Heart left ventricle (tissue), 13 donors: Measurements from ENCODE around the gene TFEB.

Source experiments
- CTCF ChIP-seq, 12 donors: fragments of 200-600 bp; sonication (generic) in 4 of 12; IDR thresholded peaks; one replicate each; pipeline versions ENCODE4 v1.5.0 to v1.8.0; 2018 to 2022; ENCODE audit warnings: antibody characterized with exemption in 12 of 12, mild to moderate bottlenecking in 5 of 12
- POLR2A ChIP-seq, 2 donors: fragments of 450-650 bp; IDR thresholded peaks; one replicate each; pipeline ENCODE4 v1.6.1; 2017; ENCODE audit warnings: antibody characterized with exemption in 2 of 2, mild to moderate bottlenecking in 2 of 2, moderate library complexity in 2 of 2
- donor health status: ischemic (EF 13 %, LVEDD 7.1; RV severe dilation, severe dysfunction).
- donor health status: DM: no; HTN: yes; CAD: no.
- donor health status: DM: no; HTN: no; CAD: no.
- donor health status: ischemic (EF 25% LVEDD 6.9; RV normal size, moderate dysfunction).
- donor health status: ischemic (EF 25% LVEDD 5.7; RV mildly dilated, moderate dysfunction).
- donor health status: ischemic (EF 35%, LVEDD 5.7; RV mildly dilated, moderate dysfunction).
- donor health status: nonischemic (EF 11% LVEDD 7.7; RV severe dilation, severe dysfunction).
- donor health status: DM: yes; HTN: yes; CAD: no.
- donor health status: PGD.
- donor health status: ischemic (EF 29% LVEDD 5.4; RV normal size, mild dysfunction).
- donor health status: nonischemic (EF 23%, LVEDD 6.1; RV moderate dilation, normal function).

GRCh38 chr6:41741625-41742490 lies 6.5 kb upstream of the TFEB start:
- TF ChIP-seq CTCF (IDR thresholded peaks at IDR 0.05) = no peak
- TF ChIP-seq POLR2A (IDR thresholded peaks at IDR 0.05) = no peak
